Measurements from ENCODE around the gene CPA1. TPM values are rescaled to one million over a fixed set of nuclear protein-coding genes. Genes with fewer than 3 reads are reported as not detected.
"Not testable (repeated sequence)": the region's sequence is repeated elsewhere in the genome, so short reads cannot be mapped to it uniquely, and the experiment has no call there.

Gene CPA1
- total RNA-seq, 1 donor from 2014 or later: not detected

DNA sequence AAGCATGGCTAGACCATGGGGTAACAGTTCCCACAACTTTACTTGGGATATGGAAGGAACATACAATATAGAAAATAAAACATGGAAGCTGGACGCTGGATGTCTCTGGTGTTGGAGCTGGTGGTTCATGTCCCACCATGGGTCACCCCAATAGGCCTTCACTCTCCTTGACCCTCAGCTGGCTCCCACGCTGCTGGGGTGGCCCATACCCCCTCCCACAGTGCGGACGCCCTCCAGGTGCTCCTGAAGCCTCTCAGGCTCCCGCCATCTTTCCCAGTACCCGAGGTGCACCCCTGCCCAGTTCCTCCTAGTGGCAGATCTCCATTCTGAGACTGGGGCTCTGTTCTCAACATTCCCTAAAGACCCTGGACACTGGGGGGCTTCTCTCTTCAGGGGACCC is 5.8 kb upstream of the CPA1 start:
- no peak for DNase-seq

DNA sequence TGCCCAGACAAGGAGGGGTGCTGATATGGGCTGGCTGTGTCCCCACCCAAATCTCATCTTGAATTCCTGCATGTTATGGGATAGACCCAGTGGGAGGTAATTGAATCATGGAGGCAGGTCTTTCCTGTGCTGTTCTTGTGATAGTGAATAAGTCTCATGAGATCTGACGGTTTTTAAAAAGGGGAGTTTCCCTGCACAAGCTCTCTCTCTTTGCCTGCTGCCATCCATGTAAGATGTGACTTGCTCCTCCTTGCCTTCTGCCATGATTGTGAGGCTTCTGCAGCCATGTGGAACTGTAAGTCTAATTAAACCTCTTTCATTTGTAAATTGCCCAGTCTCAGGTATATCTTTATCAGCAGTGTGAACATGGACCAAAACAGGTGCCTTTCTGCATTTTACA is 3.8 kb upstream of the CPA1 start:
- DNase-seq: not testable (repeated sequence)

GRCh38 chr7:130377178-130377577 is 3.1 kb upstream of the CPA1 start:
- no peak for DNase-seq

DNA sequence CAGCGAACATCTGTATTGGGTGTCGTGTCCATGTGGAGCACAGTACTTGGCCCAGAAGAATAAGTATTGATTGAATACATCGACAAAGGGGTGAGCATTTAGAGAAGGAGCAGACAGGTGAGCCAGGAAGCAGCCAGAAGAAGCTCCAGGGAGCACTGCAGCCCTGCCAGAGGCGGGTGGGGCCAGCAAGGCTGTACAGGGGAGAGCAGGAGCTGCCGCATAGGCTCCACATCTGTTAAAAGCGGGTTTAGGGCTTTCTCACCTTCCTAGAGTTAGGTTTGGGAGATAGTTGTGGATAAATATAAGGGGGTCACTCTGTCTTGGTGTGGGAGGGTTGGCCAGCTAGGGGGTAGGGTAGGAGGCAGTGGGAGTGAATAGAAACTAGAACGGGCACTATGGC is 1.3 kb upstream of the CPA1 start:
- DNase-seq: no peak

DNA sequence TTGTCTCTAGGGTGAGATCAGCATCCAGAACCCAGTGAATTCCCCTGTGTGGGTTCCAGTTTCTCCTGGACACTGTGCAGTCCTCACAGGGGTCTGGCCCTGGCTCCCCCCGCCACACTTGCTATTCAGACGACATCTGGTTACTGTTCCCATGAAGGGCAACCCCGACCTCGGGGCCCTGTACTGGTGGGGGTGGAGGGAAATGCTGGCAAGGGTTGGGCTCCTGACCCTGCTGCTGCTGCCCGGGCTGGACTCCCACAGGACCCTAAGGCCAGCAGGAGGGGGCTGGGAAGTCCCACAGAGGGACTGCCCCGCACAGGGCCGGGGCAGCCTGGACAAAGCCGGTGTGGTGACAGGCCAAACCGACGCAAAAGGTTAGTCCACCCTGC is 768 bp upstream of the CPA1 start:
- no peak for DNase-seq

- no peak for DNase-seq
These were observed 664 bp downstream of the CPA1 start for GRCh38 chr7:130380861-130381455.

DNA sequence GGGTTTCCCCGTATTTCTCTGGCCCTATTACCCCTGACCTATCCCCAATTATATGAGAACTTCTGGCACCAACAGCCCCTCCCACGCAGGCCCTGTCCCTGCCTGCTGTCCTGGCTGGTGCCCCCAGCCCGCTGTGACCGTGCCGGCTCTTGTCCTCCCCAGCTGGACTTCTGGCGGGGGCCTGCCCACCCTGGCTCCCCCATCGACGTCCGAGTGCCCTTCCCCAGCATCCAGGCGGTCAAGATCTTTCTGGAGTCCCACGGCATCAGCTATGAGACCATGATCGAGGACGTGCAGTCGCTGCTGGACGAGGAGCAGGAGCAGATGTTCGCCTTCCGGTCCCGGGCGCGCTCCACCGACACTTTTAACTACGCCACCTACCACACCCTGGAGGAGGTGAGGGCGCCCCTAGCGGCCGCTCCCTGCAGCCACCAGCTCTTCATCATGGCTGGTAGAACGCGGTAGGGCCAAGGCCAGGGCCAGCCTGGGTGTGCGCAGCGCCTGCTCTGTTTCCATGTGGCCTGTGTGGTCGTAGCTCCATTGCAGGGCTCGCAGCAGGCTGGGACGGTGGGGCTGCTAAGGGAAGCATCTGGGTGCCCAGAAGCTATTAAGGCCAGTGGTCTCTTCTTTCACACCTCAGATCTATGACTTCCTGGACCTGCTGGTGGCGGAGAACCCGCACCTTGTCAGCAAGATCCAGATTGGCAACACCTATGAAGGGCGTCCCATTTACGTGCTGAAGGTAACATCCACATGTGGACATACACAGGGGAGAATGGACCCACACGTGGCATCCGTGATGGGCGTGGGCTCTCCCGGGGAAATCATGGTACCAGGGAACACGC is 1.4 kb downstream of the CPA1 start:
- no peak for DNase-seq

DNA sequence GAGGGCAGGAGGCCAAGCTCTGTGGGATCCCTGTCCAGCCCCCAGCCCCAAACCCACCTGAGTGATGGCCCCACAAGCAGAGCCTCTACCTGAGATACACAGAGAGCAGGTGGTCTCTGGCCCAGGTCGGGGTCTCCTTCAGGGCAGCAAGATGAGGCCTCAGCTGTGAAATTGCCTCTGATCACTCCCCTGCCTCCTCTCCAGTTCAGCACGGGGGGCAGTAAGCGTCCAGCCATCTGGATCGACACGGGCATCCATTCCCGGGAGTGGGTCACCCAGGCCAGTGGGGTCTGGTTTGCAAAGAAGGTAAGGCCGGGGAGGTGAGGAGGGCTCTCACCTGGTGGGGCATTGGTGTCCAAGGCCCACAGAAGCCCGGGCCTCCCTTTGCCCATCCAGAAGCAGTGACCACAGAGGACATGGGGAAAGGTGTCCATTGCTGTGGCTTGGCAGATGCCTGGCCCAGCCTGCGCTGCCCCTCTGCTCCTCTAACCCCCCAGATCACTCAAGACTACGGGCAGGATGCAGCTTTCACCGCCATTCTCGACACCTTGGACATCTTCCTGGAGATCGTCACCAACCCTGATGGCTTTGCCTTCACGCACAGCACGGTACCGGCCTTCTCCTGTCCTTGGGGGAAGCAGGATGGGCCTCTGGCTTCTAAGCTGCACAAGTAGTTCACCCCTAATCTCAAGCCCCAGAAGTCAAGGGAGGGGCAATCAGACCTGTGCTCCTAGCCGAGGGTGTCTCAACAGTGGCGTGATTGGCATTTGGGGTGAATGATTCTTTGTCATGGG is 3.1 kb downstream of the CPA1 start:
- no peak for DNase-seq

DNA sequence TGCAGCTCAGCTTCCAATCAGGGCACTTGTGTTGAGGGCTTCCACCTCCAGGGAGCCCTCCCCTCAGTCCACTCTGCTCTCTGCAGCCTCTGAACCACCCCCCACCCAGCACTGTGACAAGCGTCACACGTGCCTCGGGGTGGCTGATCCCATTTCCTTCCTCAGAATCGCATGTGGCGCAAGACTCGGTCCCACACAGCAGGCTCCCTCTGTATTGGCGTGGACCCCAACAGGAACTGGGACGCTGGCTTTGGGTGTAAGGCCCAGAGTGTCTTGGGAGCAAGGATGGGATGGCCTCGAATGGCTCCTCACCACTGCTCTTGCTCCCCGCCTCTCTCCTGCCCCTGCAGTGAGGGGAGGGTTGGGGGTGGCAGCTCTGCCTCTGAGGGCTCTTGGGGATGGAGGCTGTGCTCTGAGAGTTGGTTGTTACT is 4.1 kb downstream of the CPA1 start:
- no peak for DNase-seq

GRCh38 chr7:130384841-130385599 is 4.7 kb downstream of the CPA1 start:
- no peak for DNase-seq

- no peak for DNase-seq
These were observed 5.3 kb downstream of the CPA1 start for GRCh38 chr7:130385600-130386066.

GRCh38 chr7:130386876-130387275 is 6.6 kb downstream of the CPA1 start:
- no peak for DNase-seq

GRCh38 chr7:130387306-130387627 is 7.0 kb downstream of the CPA1 start:
- DNase-seq: no peak

GRCh38 chr7:130387628-130388403 is 7.5 kb downstream of the CPA1 start:
- DNase-seq: no peak

DNA sequence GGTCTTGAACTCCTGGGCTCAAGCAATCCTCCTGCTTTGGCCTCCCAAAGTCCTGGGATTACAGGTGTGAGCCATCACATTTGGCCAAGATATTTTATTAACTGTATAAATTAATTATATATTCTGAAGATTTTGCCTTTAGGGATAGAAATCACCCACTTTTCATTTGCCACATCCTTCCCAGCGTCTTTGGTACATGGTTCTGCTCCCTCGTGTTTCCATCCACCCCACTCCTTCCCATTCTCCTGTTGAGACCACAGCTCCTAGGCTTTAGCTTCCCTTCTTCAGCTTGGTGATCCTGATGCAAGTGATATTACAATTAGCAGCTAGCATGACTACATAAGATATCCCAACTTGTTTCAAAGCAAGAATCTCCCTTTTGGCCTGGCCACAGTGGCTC is 8.4 kb downstream of the CPA1 start:
- no peak for DNase-seq

GRCh38 chr7:130390486-130390885 is 10.2 kb downstream of the CPA1 start:
- DNase-seq: no peak

DNA sequence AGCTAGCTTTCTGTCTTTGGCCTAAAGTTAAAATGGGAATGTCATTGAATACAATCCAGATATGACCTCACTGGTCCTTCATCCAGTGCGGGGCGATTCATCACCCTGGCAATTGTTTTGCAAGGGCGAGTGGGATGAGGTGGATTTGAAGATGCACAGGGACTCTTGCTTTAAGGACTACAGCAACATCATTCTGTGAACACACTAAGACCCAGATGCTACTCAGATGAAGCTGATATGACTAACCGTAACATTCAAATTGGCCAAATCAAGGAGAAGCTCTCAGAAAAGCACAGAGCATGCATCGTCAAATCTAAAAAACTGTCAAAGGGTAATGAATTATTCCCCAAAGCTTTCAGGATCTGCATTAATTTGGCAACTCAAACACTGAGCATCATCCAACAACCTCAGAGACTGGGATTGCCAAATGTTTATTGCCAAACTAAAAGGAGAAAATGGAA is 12.8 kb downstream of the CPA1 start:
- DNase-seq: no peak

DNA sequence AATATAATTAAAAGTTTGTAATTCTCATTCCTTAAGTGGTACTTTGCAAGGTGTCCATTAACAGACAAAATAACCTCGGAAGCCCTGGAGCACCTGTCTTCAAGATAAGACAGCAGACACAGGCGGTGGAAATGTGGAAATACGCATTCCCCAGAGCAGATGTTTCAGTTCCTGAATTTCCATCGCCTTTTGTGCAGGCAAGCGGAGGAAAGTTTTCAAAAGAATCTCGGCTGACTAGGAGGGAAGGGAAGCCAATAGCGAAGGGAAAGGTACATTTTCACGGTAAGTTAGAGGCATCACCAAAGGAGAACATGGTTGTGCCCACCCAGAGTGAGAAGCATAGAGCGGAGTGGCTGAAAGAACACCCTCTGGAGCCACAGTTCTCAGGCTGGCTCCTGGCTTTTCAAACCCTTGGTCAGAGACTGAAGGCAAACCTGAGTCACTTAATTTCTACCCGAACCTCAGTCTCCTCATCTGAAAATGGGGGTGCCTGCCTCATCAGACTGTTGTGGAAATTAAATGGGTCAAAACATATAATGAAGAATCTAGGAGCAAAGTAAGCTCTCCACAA is 13.6 kb downstream of the CPA1 start:
- no peak for DNase-seq

GRCh38 chr7:130394421-130395195 is 14.3 kb downstream of the CPA1 start:
- DNase-seq: no peak

- no peak for DNase-seq
These were observed 15.1 kb downstream of the CPA1 start for GRCh38 chr7:130395421-130395820.

GRCh38 chr7:130396109-130396508 is 15.8 kb downstream of the CPA1 start:
- DNase-seq: no peak

All from dermis blood vessel endothelial cell (primary cell).